ENCODE results near the gene EMC9. TPM values are rescaled to one million over a fixed set of nuclear protein-coding genes. Genes with fewer than 3 reads are reported as not detected.

EMC9 gene
- total RNA-seq, 1 experiment from 2014 or later = 49.2 TPM

- H3K36me3 Mint-ChIP-seq (ENCODE audit: insufficient read depth, unreplicated experiment) = peaks cover 42% of the 10 kb centered on the region
- ChIA-PET CTCF (interaction anchor here (0.6 to 10.7 kb wide), 5 partner anchors 7 to 497 kb away, joined by 3 to 272 read pairs (median 5); partner anchors contain the start of gene PCK2), POLR2A (interaction anchor here (0.7 to 0.9 kb wide), 2 partner anchors 8 to 14 kb away, joined by 3 to 4 read pairs; partner anchors contain the start of genes DCAF11 and NRL)
These were observed 41.0 kb downstream of the EMC9 start for GRCh38 chr14:24100197-24100981.

GRCh38 chr14:24098927-24099813, 42.2 kb downstream of the EMC9 start:
- Mint-ChIP-seq H3K4me1 (ENCODE audit: insufficient read depth, unreplicated experiment) (peaks cover 13% of the 10 kb centered on the region), H3K9me3 (ENCODE audit: unreplicated experiment) (no peaks in the 10 kb centered on the region), H3K4me3 (ENCODE audit: unreplicated experiment) (no peak overlapping the region), H3K27ac (ENCODE audit: low read depth, unreplicated experiment) (no peak overlapping the region), H3K27me3 (ENCODE audit: insufficient read depth, unreplicated experiment) (no peaks in the 10 kb centered on the region), H3K36me3 (ENCODE audit: insufficient read depth, unreplicated experiment) (peaks cover 42% of the 10 kb centered on the region)
- BruUV-seq (replicated peaks) = no TSS peak
- CTCF ChIA-PET = interaction anchor here (0.6 to 1.2 kb wide), 2 partner anchors 9 to 13 kb away, joined by 3 to 5 read pairs; no protein-coding TSS in a partner anchor
- POLR2A ChIA-PET = no interaction called here
- no peak for DNase-seq (ENCODE audit: unreplicated experiment)
- intact Hi-C loops (cut with micrococcal nuclease) = no loop called here
- no peak for TF ChIP-seq CTCF (IDR thresholded peaks at IDR 0.05; ENCODE audit: unreplicated experiment)

More at GRCh38 chr14:24100197-24100981, 41.0 kb downstream of the EMC9 start:
- no peak for TF ChIP-seq CTCF (IDR thresholded peaks at IDR 0.05; ENCODE audit: unreplicated experiment)
- Mint-ChIP-seq H3K27me3 (ENCODE audit: insufficient read depth, unreplicated experiment) (no peaks in the 10 kb centered on the region), H3K9me3 (ENCODE audit: unreplicated experiment) (no peaks in the 10 kb centered on the region), H3K4me1 (ENCODE audit: insufficient read depth, unreplicated experiment) (peaks cover 3% of the 10 kb centered on the region), H3K4me3 (ENCODE audit: unreplicated experiment) (no peak overlapping the region), H3K27ac (ENCODE audit: low read depth, unreplicated experiment) (no peak overlapping the region)
- DNase-seq (ENCODE audit: unreplicated experiment) = no peak
- intact Hi-C loops (cut with micrococcal nuclease) = no loop called here
- BruUV-seq (replicated peaks) = no TSS peak

- H3K36me3 Mint-ChIP-seq (ENCODE audit: insufficient read depth, unreplicated experiment) = peaks cover 42% of the 10 kb centered on the region
- H3K27me3 Mint-ChIP-seq (ENCODE audit: insufficient read depth, unreplicated experiment) = no peaks in the 10 kb centered on the region
- H3K4me3 Mint-ChIP-seq (ENCODE audit: unreplicated experiment) = no peak overlapping the region
- intact Hi-C loops (cut with micrococcal nuclease) = no loop called here
- H3K4me1 Mint-ChIP-seq (ENCODE audit: insufficient read depth, unreplicated experiment) = peaks cover 17% of the 10 kb centered on the region
- H3K9me3 Mint-ChIP-seq (ENCODE audit: unreplicated experiment) = no peaks in the 10 kb centered on the region
- BruUV-seq (replicated peaks) = no TSS peak
- ChIA-PET CTCF (interaction anchor here (0.6 to 11.2 kb wide), 2 partner anchors 8 to 20 kb away, joined by 3 to 272 read pairs; no protein-coding TSS in a partner anchor), POLR2A (interaction anchor here (0.9 kb wide), 1 partner anchor 47 kb away, joined by 3 read pairs; no protein-coding TSS in a partner anchor)
- DNase-seq (ENCODE audit: unreplicated experiment) = no peak
- no peak overlapping the region for H3K27ac Mint-ChIP-seq (ENCODE audit: low read depth, unreplicated experiment)
- TF ChIP-seq CTCF (IDR thresholded peaks at IDR 0.05; ENCODE audit: unreplicated experiment) = no peak
These were observed 43.0 kb downstream of the EMC9 start for GRCh38 chr14:24098229-24098926.

Data from MCF 10A (cell line).